Endothelial cell of umbilical vein (primary cell): Measurements from ENCODE around the gene LHFPL2. TPM values are rescaled to one million over a fixed set of nuclear protein-coding genes. Genes with fewer than 3 reads are reported as not detected.

ENCODE experiments used
- BruUV-seq: library from RNA; stranded (reverse); fragments of 400-500 nt; replicated peaks from 2 replicates; lab custom pipeline; 2021; lab: Mats Ljungman, UMichigan
- CTCF ChIA-PET: fragments of 300-600, 350-600 bp; sonication (Branson Sonifier 250); formaldehyde crosslinking; loops from one replicate; lab custom pipeline; 2021; ENCODE audit warnings: antibody characterized with exemption, inconsistent platforms; lab: Charles Lee
- POLR2A ChIA-PET: fragments of 300-600, 350-600 bp; sonication (Branson Sonifier 250); formaldehyde crosslinking; loops from one replicate; lab custom pipeline; 2021; ENCODE audit warnings: antibody characterized with exemption, inconsistent platforms; lab: Charles Lee
- DNase-seq: peaks from one replicate; pipeline ENCODE4 v3.0.0-alpha.2; 2011; ENCODE audit warnings: low read depth, low spot score
- FAIRE-seq: peaks from 2 replicates; lab custom pipeline; 2011; peaks lifted over from hg19 to GRCh38; lab: Jason Lieb, UNC
- H2AFZ ChIP-seq: 2 replicates; pipeline ENCODE4 v1.6.0; 2012; ENCODE audit warnings: low read depth, low read length, control low read depth, inconsistent platforms
- H3K27ac ChIP-seq: 2 replicates; pipeline ENCODE4 v1.5.1; 2011; ENCODE audit warnings: low read depth, mild to moderate bottlenecking, control low read depth, low read length, moderate library complexity; ENCODE audit not compliant: insufficient read depth
- H3K27me3 ChIP-seq, 2 experiments: 2 replicates each; pipeline versions ENCODE4 v1.6.0 to v1.6.1; 2011; ENCODE audit warnings: low read length in 2 of 2, mixed read lengths in 1 of 2; ENCODE audit not compliant: control insufficient read depth in 2 of 2, insufficient read depth in 2 of 2
- H3K36me3 ChIP-seq, 2 experiments: 2 replicates in 1 of 2; 3 replicates in 1 of 2; pipeline ENCODE4 v1.5.1; 2011; ENCODE audit warnings: low read length in 2 of 2, mild to moderate bottlenecking in 1 of 2, moderate library complexity in 1 of 2; ENCODE audit not compliant: control insufficient read depth in 2 of 2, insufficient read depth in 2 of 2; ENCODE audit errors: extremely low read depth in 1 of 2
- H3K4me1 ChIP-seq: 3 replicates; pipeline ENCODE4 v1.5.1; 2011; ENCODE audit warnings: mild to moderate bottlenecking, low read length; ENCODE audit not compliant: control insufficient read depth, insufficient read depth; ENCODE audit errors: extremely low read depth
- H3K4me2 ChIP-seq: 2 replicates; pipeline ENCODE4 v1.6.1; 2011; ENCODE audit warnings: low read length, control low read depth, mixed read lengths; ENCODE audit not compliant: insufficient read depth
- H3K4me3 ChIP-seq, 3 experiments: fragments of 200-600 bp in 1 of 3; sonication (generic), shearing (Covaris generic) in 1 of 3; replicated peaks in 1 of 3; 2 replicates each; pipeline ENCODE4 v1.5.1; 2011 to 2016; ENCODE audit warnings: control low read depth in 3 of 3, low read length in 3 of 3, mild to moderate bottlenecking in 2 of 3, inconsistent platforms in 1 of 3, low read depth in 1 of 3, moderate library complexity in 1 of 3; ENCODE audit not compliant: insufficient read depth in 1 of 3
- H3K79me2 ChIP-seq: 2 replicates; pipeline ENCODE4 v1.6.0; 2012; ENCODE audit warnings: low read length, inconsistent platforms; ENCODE audit not compliant: control insufficient read depth, insufficient read depth
- H3K9ac ChIP-seq: replicated peaks from 2 replicates; pipeline ENCODE3; 2011; ENCODE audit warnings: low read length, control low read depth; ENCODE audit not compliant: insufficient read depth; ENCODE audit errors: extremely low read depth
- H3K9me1 ChIP-seq: replicated peaks from 3 replicates; pipeline ENCODE4 v1.6.0; 2011; ENCODE audit warnings: mild to moderate bottlenecking, low read length; ENCODE audit not compliant: control insufficient read depth, insufficient read depth; ENCODE audit errors: extremely low read depth
- H3K9me3 ChIP-seq: replicated peaks from 2 replicates; pipeline ENCODE4 v1.5.1; 2012; ENCODE audit warnings: low read length, inconsistent platforms; ENCODE audit not compliant: control insufficient read depth, insufficient read depth
- H4K20me1 ChIP-seq: replicated peaks from 2 replicates; pipeline ENCODE3; 2011; ENCODE audit warnings: mild to moderate bottlenecking, low read length; ENCODE audit not compliant: control insufficient read depth, insufficient read depth; ENCODE audit errors: extremely low read depth
- CTCF ChIP-seq, 2 donors: IDR thresholded peaks; 1 replicate in 1 of 2; 2 replicates in 1 of 2; pipeline ENCODE4 v1.5.1; 2011; ENCODE audit warnings: low read length in 2 of 2, mild to moderate bottlenecking in 2 of 2, moderate library complexity in 2 of 2, control low read depth in 1 of 2, inconsistent platforms in 1 of 2, low read depth in 1 of 2; ENCODE audit not compliant: insufficient read depth in 1 of 2; ENCODE audit errors: extremely low read depth in 1 of 2
- EZH2 ChIP-seq: IDR thresholded peaks from 2 replicates; pipeline ENCODE4 v1.6.1; 2012; ENCODE audit warnings: borderline replicate concordance, low read depth, mild to moderate bottlenecking, moderate library complexity, low read length, inconsistent platforms; ENCODE audit not compliant: severe bottlenecking
- FOS ChIP-seq: IDR thresholded peaks from 2 replicates; pipeline ENCODE4 v1.6.1; 2011; ENCODE audit warnings: mild to moderate bottlenecking, low read length, moderate library complexity, borderline replicate concordance; ENCODE audit not compliant: insufficient read depth
- GATA2 ChIP-seq: IDR thresholded peaks from 2 replicates; pipeline ENCODE4 v1.7.0; 2011; ENCODE audit warnings: low read depth, mild to moderate bottlenecking, moderate library complexity, mixed read lengths, low read length; ENCODE audit not compliant: insufficient read length, insufficient read depth
- JUN ChIP-seq: IDR thresholded peaks from 2 replicates; pipeline ENCODE4 v1.6.1; 2011; ENCODE audit warnings: borderline replicate concordance, low read depth; ENCODE audit not compliant: insufficient read length, insufficient read depth
- MAX ChIP-seq: IDR thresholded peaks from 2 replicates; pipeline ENCODE4 v1.6.1; 2011; ENCODE audit not compliant: insufficient read depth, insufficient read length
- MYC ChIP-seq: IDR thresholded peaks from one replicate; pipeline ENCODE4 v1.6.1; 2011; ENCODE audit warnings: mild to moderate bottlenecking, low read depth, low read length
- POLR2A ChIP-seq: IDR thresholded peaks from 2 replicates; pipeline ENCODE4 v1.6.1; 2012; ENCODE audit warnings: low read depth, mild to moderate bottlenecking, control low read depth, low read length
- POLR2AphosphoS5 ChIP-seq: IDR thresholded peaks from 2 replicates; pipeline ENCODE4 v1.6.1; 2012; ENCODE audit warnings: low read depth, mild to moderate bottlenecking, control low read depth, low read length, moderate library complexity; ENCODE audit not compliant: insufficient read depth
- dilution Hi-C: fragments of 300-500 bp; cut with MboI; formaldehyde crosslinking; loops from one replicate; pipeline ENCODE4 v1.15.0; 2019; ENCODE audit warnings: low sequenced_read_pairs; ENCODE audit not compliant: extremely low pct_ligation_motif_present
- intact Hi-C: fragments of 100-400 bp; cut with micrococcal nuclease; formaldehyde crosslinking; loops from one replicate; pipeline ENCODE4 v1.10.0; 2022
- polyA plus RNA-seq, 4 experiments: library from polyadenylated mRNA; depleted of rRNA in 3 of 4; stranded (reverse) in 3 of 4; unstranded in 1 of 4; fragments of >200 nt; gene quantifications; 2 replicates each; pipeline versions ENCODE4 v1.2.1 to v1.2.3, GENCODE V29; 2011 to 2012; ENCODE audit warnings: missing spikeins in 1 of 4
- total RNA-seq: library from RNA; stranded (reverse); gene quantifications from 2 replicates; pipeline ENCODE4 v1.2.3, GENCODE V29; 2021

Gene LHFPL2
- total and polyA plus RNA-seq, 2 donors (not counting 3 experiments of a cell fraction or from before 2014, with no cell fraction given) = 9.6 to 36.3 TPM

- FAIRE-seq = no peak
These were observed 36.1 kb downstream of the LHFPL2 start for GRCh38 chr5:78612227-78613150.

GRCh38 chr5:78611126-78611605 lies 37.4 kb downstream of the LHFPL2 start:
- H3K36me3 ChIP-seq = peaks cover 2 to 5% of the 10 kb centered on the region in 2 experiments
- intact Hi-C loops = no loop called here
- H3K9ac ChIP-seq = no peak overlapping the region
- FAIRE-seq (no peak), DNase-seq (no peak)
- TF ChIP-seq FOS (no peak), JUN (no peak), POLR2A (no peak), POLR2AphosphoS5 (no peak), CTCF (IDR thresholded peaks at IDR 0.05; ENCODE audit: extremely low read depth in 1 of 2, insufficient read depth in 1 of 2, low read depth in 1 of 2, low read length in 2 of 2) (no peak), GATA2 (no peak), MAX (no peak), EZH2 (no peak), MYC (no peak)
- H3K9me1 ChIP-seq = no peaks in the 10 kb centered on the region
- CTCF ChIA-PET = interaction anchor here (1.1 to 1.6 kb wide), 4 partner anchors 16 to 288 kb away, joined by 3 read pairs; no protein-coding TSS in a partner anchor
- H4K20me1 ChIP-seq = no peaks in the 10 kb centered on the region
- peaks cover 2% of the 10 kb centered on the region for H3K79me2 ChIP-seq
- H2AFZ ChIP-seq = no peak overlapping the region
- no peaks in the 10 kb centered on the region for H3K9me3 ChIP-seq
- no peak overlapping the region for H3K4me3 ChIP-seq
- no TSS peak for BruUV-seq
- dilution Hi-C loops = no loop called here
- POLR2A ChIA-PET = no interaction called here
- H3K27ac ChIP-seq = no peak overlapping the region
- no peak overlapping the region for H3K4me2 ChIP-seq
- H3K27me3 ChIP-seq = no peaks in the 10 kb centered on the region
- H3K4me1 ChIP-seq = no peaks in the 10 kb centered on the region

More at GRCh38 chr5:78612227-78613150, 36.1 kb downstream of the LHFPL2 start:
- POLR2A ChIA-PET = no interaction called here
- no peak overlapping the region for H3K27ac ChIP-seq
- no peak overlapping the region for H3K4me2 ChIP-seq
- DNase-seq = no peak
- H3K79me2 ChIP-seq = peaks cover 2% of the 10 kb centered on the region
- no peak overlapping the region for H3K9ac ChIP-seq
- no peaks in the 10 kb centered on the region for H3K9me3 ChIP-seq
- no peak overlapping the region for H3K4me3 ChIP-seq
- peaks cover 2 to 5% of the 10 kb centered on the region in 2 experiments for H3K36me3 ChIP-seq
- H3K9me1 ChIP-seq = no peaks in the 10 kb centered on the region
- intact Hi-C loops = no loop called here
- H3K4me1 ChIP-seq = no peaks in the 10 kb centered on the region
- H2AFZ ChIP-seq = no peak overlapping the region
- dilution Hi-C loops = no loop called here
- TF ChIP-seq MAX (no peak), GATA2 (no peak), EZH2 (no peak)
- no TSS peak for BruUV-seq
- H3K27me3 ChIP-seq = no peaks in the 10 kb centered on the region
- no peaks in the 10 kb centered on the region for H4K20me1 ChIP-seq
- CTCF ChIA-PET = interaction anchor here (1.1 to 1.6 kb wide), 4 partner anchors 9 to 29 kb away, joined by 3 to 4 read pairs (median 4); no protein-coding TSS in a partner anchor
